Measurements from ENCODE around the gene AFG1L.

DNA sequence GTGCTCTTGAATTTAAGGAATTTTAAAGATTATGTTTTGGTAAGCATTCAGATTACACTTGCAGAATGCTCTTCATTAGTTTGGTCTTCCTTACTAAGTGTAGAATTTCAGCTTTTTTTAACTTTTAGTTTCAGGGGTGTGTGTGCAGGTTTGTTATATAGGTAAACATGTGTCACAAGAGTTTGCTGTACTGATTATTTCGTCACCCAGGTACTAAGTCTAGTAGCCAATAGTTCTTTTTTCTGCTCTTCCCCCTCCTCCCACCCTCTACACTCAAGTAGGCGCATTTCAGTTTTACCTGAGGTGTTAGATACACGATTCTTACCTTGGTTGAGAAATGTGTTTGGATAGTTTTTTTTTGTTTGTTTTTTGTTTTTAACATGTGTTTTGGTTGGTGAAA is 68.3 kb downstream of the AFG1L start:
- TF ChIP-seq EZH2 (IDR thresholded peaks at IDR 0.05; ENCODE audit: borderline replicate concordance, low read length): no peak
- TF ChIP-seq, protein P1, sequence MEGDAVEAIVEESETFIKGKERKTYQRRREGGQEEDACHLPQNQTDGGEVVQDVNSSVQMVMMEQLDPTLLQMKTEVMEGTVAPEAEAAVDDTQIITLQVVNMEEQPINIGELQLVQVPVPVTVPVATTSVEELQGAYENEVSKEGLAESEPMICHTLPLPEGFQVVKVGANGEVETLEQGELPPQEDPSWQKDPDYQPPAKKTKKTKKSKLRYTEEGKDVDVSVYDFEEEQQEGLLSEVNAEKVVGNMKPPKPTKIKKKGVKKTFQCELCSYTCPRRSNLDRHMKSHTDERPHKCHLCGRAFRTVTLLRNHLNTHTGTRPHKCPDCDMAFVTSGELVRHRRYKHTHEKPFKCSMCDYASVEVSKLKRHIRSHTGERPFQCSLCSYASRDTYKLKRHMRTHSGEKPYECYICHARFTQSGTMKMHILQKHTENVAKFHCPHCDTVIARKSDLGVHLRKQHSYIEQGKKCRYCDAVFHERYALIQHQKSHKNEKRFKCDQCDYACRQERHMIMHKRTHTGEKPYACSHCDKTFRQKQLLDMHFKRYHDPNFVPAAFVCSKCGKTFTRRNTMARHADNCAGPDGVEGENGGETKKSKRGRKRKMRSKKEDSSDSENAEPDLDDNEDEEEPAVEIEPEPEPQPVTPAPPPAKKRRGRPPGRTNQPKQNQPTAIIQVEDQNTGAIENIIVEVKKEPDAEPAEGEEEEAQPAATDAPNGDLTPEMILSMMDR (IDR thresholded peaks at IDR 0.05; ENCODE audit: low read length): no peak

All from OCI-LY1 (cell line).